GM21390 (cell line): ENCODE results near the gene MYOM3.
"Not testable (repeated sequence)": the region's sequence is repeated elsewhere in the genome, so short reads cannot be mapped to it uniquely, and the experiment has no call there.

Source experiments
- ATAC-seq: cut with Tn5 transposase; IDR thresholded peaks from one replicate; pipeline ENCODE4 v1.9.1; 2021; ENCODE audit not compliant: unreplicated experiment

Gene MYOM3

GRCh38 chr1:24045771-24046170 lies 66.2 kb downstream of the MYOM3 start:
- ATAC-seq: no peak

GRCh38 chr1:24044672-24045071 lies 67.3 kb downstream of the MYOM3 start:
- not testable (repeated sequence) for ATAC-seq

- ATAC-seq: no peak
Measured at GRCh38 chr1:24043345-24044032, 68.4 kb downstream of the MYOM3 start.

- ATAC-seq: no peak
Measured at GRCh38 chr1:24042315-24042714, 69.6 kb downstream of the MYOM3 start.

- ATAC-seq: no peak
Measured at GRCh38 chr1:24036088-24036487, 75.8 kb downstream of the MYOM3 start.

- no peak for ATAC-seq
Measured at GRCh38 chr1:24032981-24033380, 79.0 kb downstream of the MYOM3 start.

GRCh38 chr1:24030976-24031516 lies 80.9 kb downstream of the MYOM3 start:
- not testable (repeated sequence) for ATAC-seq

- no peak for ATAC-seq
Measured at GRCh38 chr1:24027838-24028468, 84.0 kb downstream of the MYOM3 start.

DNA sequence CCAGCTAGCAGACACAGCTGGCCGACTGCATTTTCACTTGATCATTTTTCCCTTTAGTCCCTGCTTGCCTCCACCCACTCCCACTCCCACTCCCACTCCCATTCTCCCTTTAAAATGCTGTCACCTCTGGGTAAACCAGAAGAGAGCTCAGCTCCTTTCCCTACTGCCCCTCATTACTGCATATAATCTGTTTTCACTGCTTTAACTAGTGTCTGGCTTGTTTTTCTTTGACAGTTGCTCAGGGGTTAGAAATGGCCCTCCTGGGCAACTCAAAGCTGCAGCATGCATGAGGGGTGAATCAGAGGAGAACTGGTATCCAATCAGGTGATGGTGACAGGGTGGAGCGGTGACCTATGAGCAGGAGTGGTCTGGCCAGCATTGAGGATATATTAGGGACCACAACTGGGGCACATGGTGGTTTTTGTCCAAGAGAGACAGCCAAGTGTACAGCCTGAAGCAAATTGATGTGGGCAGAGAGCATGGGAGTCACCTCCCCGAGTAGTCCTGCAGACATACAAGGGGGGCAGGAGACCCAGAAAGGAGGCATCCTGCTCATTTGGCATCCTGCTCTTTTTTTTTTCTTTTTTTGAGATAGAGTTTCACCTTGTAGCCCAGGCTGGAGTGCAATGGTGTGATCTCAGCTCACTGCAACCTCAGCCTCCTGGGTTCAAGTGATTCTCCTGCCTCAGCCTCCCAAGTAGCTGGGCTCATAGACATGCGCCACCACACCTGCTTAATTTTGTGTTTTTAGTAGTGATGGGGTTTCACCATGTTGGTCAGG lies 89.2 kb downstream of the MYOM3 start:
- no peak for ATAC-seq

DNA sequence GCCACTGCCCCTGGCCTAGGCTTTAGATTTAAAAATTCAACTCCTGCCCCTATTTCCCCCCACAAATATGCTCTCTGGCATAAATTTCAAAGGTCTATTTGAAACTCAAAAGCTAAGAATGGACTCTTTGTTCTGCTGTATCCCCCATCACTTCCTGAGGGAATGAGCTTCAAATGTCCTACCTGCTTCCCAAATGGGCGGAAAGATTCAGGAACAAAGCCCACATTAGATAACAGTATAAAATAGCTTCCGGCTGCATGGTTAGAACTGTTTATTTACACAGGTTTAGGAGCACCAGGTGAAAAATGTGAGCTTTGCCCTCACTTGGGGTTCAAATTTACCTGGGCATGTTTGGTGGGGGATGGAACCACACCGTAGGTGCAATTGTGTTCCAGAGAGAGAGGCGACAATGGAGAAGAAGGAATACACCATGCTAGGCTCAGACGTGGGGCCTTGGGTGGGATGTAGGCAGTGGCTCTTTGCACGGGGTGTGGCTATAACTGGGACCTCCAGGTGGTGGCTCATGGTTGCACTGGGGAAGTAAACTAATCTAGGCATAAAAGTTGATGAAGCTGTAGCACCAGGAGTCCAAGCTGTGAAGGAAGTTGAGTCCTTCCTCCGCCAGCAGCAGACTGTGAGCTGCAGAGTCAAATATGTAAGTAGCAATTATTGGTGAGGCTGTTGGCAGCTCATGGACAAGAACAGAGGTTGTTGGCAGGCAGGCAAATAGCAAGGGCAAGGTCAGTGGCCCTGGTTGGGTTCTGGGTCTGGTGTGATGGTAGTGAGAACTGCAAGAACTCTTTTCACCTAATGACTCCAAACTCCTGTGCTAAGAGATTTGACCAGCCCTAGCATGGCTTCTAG lies 90.3 kb downstream of the MYOM3 start:
- no peak for ATAC-seq

GRCh38 chr1:24020470-24020869 lies 91.5 kb downstream of the MYOM3 start:
- ATAC-seq: no peak

GRCh38 chr1:24020025-24020424 lies 91.9 kb downstream of the MYOM3 start:
- ATAC-seq: no peak

GRCh38 chr1:24018611-24019580 lies 93.0 kb downstream of the MYOM3 start:
- no peak for ATAC-seq

- ATAC-seq: no peak
Measured at GRCh38 chr1:24015221-24016210, 96.4 kb downstream of the MYOM3 start.

DNA sequence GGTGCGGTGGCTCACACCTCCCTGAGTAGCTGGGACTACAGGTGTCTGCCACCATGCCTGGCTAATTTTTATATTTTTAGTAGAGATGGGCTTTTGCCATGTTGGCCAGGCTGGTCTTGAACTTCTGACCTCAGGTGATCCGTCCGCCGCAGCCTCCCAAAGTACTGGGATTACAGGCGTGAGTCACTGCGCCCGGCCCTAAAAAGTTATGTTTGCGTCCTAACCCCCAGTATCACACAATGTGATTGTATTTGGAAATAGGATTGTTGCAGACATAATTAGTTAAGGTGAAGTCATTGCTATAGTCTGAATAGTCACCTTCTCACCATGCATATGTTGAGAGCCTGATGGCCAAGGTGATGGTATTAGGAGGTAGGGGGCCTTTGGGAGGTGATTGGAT lies 99.1 kb downstream of the MYOM3 start:
- ATAC-seq: not testable (repeated sequence)

DNA sequence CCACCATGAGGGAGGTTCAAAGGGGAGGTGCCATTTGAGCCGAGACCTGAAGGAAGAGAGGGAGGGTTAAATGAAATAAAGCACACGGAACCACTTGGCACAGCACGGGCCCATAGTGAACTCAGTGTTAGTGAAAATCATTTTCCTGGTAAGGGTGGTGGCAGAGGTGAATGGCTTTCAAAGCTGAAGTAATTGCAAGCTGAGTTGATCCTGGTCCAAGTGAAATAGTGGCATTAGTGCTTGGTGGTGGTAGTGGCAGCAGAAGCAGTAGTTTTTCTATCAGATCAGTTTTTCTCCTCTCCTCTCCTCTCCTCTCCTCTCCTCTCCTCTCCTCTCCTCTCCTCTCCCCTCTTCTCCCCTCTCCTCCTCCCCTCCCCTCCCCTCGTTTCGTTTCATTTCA lies 101.3 kb downstream of the MYOM3 start:
- no peak for ATAC-seq

GRCh38 chr1:24009406-24009805 lies 102.5 kb downstream of the MYOM3 start:
- ATAC-seq: no peak

GRCh38 chr1:24008574-24009184 lies 103.3 kb downstream of the MYOM3 start:
- not testable (repeated sequence) for ATAC-seq
